Measurements from ENCODE around the gene PSMB5. TPM values are rescaled to one million over a fixed set of nuclear protein-coding genes. Genes with fewer than 3 reads are reported as not detected.
A peak's percentile ranks its signal among the peaks of the same experiment; 100 is the strongest.

Gene PSMB5
- total and polyA plus RNA-seq, 2 of the 13 experiments (the other 11 are each of a cell fraction or from before 2014, with no cell fraction given), result 705 to 871 TPM

- no peak for TF ChIP-seq ZBTB37 (CRISPR knock-in tag; IDR thresholded peaks at IDR 0.05)
- 0 out of 2 replicates have a peak, but pooled peaks have one; percentile 13 for TF ChIP-seq ZNF839 (CRISPR knock-in tag; IDR thresholded peaks at IDR 0.05; ENCODE audit: borderline replicate concordance)
- TF ChIP-seq DZIP1 (CRISPR knock-in tag; IDR thresholded peaks at IDR 0.05), result peak; percentile 92; the same call in 1 of the 2 replicates
- TF ChIP-seq KLF11 (CRISPR knock-in tag; IDR thresholded peaks at IDR 0.05), result no peak
- no peak for TF ChIP-seq ZNF121 (CRISPR knock-in tag; IDR thresholded peaks at IDR 0.05)
- peak; percentile 42 for TF ChIP-seq POLR2G (IDR thresholded peaks at IDR 0.05; ENCODE audit: low read depth, low read length)
- peak; percentile 75; the same call in 1 of the 2 replicates for TF ChIP-seq NRL (CRISPR knock-in tag; IDR thresholded peaks at IDR 0.05; ENCODE audit: borderline replicate concordance)
- TF ChIP-seq ZSCAN21 (CRISPR knock-in tag; IDR thresholded peaks at IDR 0.05; ENCODE audit: borderline replicate concordance), result no peak
- TF ChIP-seq EP300 (IDR thresholded peaks at IDR 0.05; ENCODE audit: low read depth in 2 of 2, low read length in 2 of 2), result no peak
- TF ChIP-seq EP300 (CRISPR knock-in tag; IDR thresholded peaks at IDR 0.05; ENCODE audit: borderline replicate concordance), result 0 out of 2 replicates have a peak, but pooled peaks have one; percentile 19
- no peak for TF ChIP-seq CBX1 (IDR thresholded peaks at IDR 0.05; ENCODE audit: low read depth)
- no peak for TF ChIP-seq CTCF (CRISPR knock-in tag; IDR thresholded peaks at IDR 0.05)
- peak; percentile 77; the same call in 1 of the 2 replicates for TF ChIP-seq ZNF253 (CRISPR knock-in tag; IDR thresholded peaks at IDR 0.05; ENCODE audit: borderline replicate concordance)
- TF ChIP-seq POLR2AphosphoS5 (IDR thresholded peaks at IDR 0.05; ENCODE audit: low read depth, low read length), result peak; percentile 49; the same call in 1 of the 2 replicates
- no peak for TF ChIP-seq KDM1A (CRISPR knock-in tag; IDR thresholded peaks at IDR 0.05)
- 0 out of 2 replicates have a peak, but pooled peaks have one; percentile 45 for TF ChIP-seq ZNF251 (CRISPR knock-in tag; IDR thresholded peaks at IDR 0.05)
- 0 out of 2 replicates have a peak, but pooled peaks have one; percentile 43 for TF ChIP-seq GTF2F1 (IDR thresholded peaks at IDR 0.05; ENCODE audit: low read length)
- TF ChIP-seq NFKBIZ (CRISPR knock-in tag; IDR thresholded peaks at IDR 0.05), result no peak
- TF ChIP-seq ZNF34 (CRISPR knock-in tag; IDR thresholded peaks at IDR 0.05; ENCODE audit: borderline replicate concordance), result 0 out of 2 replicates have a peak, but pooled peaks have one; percentile 79
- 0 out of 2 replicates have a peak, but pooled peaks have one; percentile 18 for TF ChIP-seq ZNF136 (CRISPR knock-in tag; IDR thresholded peaks at IDR 0.05; ENCODE audit: low read depth)
- TF ChIP-seq ZNF615 (CRISPR knock-in tag; IDR thresholded peaks at IDR 0.05; ENCODE audit: borderline replicate concordance), result 0 out of 2 replicates have a peak, but pooled peaks have one; percentile 15
- no peak for TF ChIP-seq ISL2 (CRISPR knock-in tag; IDR thresholded peaks at IDR 0.05)
- no peak for TF ChIP-seq FOSL1 (CRISPR knock-in tag; IDR thresholded peaks at IDR 0.05; ENCODE audit: borderline replicate concordance)
- TF ChIP-seq NFE2L1 (CRISPR knock-in tag; IDR thresholded peaks at IDR 0.05; ENCODE audit: borderline replicate concordance), result 0 out of 2 replicates have a peak, but pooled peaks have one; percentile 3
These were observed 33.4 kb upstream of the PSMB5 start (continued) for GRCh38 chr14:23067847-23068788.
